Measurements from ENCODE around the gene SOX11.

DNA sequence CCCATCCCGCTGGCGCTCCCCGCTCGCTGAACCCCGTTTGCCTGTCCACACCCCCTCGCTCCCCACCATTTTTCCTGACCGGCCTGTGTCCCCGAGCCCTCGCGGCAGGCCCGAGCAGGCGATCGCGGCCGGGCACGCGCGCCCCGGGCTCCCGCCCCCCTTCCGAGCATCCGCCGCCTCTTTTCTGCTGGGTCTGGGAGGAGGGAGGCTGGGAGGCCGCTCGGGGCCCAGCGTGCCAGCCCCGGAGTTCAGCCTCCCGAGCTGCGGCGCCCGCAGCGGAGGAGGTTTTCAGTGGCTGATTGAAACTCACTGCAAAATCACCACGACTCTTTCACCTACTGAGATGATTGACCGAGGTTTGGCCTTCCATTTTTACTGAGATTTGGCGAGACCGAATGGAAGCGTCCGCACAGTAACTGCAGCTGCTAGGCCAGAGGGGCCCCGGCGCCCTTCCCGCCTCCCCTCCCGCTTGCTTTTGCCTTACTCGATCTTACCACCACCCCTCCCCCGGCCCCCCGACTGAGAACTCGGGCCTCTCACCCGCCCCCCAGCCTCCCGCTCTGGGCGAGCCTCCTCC, 4.8 kb downstream of the SOX11 start:
- TF ChIP-seq, protein P1, sequence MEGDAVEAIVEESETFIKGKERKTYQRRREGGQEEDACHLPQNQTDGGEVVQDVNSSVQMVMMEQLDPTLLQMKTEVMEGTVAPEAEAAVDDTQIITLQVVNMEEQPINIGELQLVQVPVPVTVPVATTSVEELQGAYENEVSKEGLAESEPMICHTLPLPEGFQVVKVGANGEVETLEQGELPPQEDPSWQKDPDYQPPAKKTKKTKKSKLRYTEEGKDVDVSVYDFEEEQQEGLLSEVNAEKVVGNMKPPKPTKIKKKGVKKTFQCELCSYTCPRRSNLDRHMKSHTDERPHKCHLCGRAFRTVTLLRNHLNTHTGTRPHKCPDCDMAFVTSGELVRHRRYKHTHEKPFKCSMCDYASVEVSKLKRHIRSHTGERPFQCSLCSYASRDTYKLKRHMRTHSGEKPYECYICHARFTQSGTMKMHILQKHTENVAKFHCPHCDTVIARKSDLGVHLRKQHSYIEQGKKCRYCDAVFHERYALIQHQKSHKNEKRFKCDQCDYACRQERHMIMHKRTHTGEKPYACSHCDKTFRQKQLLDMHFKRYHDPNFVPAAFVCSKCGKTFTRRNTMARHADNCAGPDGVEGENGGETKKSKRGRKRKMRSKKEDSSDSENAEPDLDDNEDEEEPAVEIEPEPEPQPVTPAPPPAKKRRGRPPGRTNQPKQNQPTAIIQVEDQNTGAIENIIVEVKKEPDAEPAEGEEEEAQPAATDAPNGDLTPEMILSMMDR (IDR thresholded peaks at IDR 0.05; ENCODE audit: insufficient read depth, low read length): no peak
- TF ChIP-seq, protein P2, sequence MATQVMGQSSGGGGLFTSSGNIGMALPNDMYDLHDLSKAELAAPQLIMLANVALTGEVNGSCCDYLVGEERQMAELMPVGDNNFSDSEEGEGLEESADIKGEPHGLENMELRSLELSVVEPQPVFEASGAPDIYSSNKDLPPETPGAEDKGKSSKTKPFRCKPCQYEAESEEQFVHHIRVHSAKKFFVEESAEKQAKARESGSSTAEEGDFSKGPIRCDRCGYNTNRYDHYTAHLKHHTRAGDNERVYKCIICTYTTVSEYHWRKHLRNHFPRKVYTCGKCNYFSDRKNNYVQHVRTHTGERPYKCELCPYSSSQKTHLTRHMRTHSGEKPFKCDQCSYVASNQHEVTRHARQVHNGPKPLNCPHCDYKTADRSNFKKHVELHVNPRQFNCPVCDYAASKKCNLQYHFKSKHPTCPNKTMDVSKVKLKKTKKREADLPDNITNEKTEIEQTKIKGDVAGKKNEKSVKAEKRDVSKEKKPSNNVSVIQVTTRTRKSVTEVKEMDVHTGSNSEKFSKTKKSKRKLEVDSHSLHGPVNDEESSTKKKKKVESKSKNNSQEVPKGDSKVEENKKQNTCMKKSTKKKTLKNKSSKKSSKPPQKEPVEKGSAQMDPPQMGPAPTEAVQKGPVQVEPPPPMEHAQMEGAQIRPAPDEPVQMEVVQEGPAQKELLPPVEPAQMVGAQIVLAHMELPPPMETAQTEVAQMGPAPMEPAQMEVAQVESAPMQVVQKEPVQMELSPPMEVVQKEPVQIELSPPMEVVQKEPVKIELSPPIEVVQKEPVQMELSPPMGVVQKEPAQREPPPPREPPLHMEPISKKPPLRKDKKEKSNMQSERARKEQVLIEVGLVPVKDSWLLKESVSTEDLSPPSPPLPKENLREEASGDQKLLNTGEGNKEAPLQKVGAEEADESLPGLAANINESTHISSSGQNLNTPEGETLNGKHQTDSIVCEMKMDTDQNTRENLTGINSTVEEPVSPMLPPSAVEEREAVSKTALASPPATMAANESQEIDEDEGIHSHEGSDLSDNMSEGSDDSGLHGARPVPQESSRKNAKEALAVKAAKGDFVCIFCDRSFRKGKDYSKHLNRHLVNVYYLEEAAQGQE (IDR thresholded peaks at IDR 0.05; ENCODE audit: insufficient replicate concordance, low read depth): no peak
- TF ChIP-seq POLR2AphosphoS5 (IDR thresholded peaks at IDR 0.05; ENCODE audit: low read depth): no peak
- TF ChIP-seq GABPA (IDR thresholded peaks at IDR 0.05; ENCODE audit: low read depth): no peak

All from HL-60 (cell line).